ENCODE results near the gene ASTN1.
"Not testable (repeated sequence)": the region's sequence is repeated elsewhere in the genome, so short reads cannot be mapped to it uniquely, and the experiment has no call there.

Gene ASTN1

DNA sequence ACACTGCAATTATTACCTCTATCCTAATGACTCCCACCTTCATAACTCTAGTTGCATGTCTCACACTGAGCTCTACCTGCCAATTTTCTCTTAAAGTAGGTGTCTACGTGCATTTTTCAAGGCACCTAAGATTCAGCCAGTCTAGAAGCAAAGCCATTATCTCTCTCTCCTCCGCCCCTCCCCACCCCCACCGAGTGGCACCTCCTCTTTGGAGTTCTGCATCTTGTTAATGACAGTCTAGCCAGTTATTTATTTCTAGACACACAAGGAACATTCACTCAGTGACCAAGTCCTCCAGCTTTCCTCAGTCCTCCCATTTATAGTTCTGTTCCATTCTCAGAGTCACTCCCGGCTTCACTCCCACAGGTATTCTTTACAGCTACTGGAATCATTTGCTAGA lies 47.6 kb downstream of the ASTN1 start:
- no peak overlapping the region for H3K4me3 ChIP-seq (ENCODE audit: low read depth, low read length)

DNA sequence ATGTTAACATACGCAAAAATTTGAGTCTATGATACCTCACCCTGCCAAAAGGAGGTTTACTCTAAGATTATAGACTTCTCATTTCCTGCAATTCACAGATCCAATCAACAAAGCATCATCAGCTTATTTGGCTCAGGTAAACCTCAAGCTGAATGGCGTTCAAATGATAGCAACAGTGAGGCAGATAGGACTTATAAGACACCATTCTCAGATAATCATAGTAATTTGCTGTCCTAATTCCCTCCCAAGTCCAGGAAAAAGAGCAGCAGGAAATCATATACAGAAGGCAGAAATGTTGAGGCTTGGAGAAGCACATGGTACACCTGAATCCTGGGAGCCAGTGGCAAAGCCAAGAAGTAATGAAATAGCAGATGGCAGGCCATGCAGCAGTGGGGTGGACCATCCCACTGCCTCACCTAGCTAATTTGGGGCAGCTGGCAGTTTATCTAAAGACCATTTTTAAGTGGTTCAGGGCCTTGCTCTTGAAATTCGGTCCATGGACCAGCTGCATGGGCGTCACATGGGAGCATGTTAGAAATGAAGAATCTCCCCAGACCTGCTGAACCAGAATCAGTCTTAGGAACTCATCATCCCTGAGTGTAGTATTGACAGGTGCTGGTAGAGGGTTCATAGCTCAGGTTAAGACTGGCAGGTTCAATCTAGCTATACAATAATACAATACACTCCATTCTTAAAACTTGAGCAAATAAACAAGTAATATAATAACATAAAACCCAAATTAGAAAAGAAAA lies 57.7 kb downstream of the ASTN1 start:
- no peak overlapping the region for H3K4me3 ChIP-seq (ENCODE audit: low read depth, low read length)

DNA sequence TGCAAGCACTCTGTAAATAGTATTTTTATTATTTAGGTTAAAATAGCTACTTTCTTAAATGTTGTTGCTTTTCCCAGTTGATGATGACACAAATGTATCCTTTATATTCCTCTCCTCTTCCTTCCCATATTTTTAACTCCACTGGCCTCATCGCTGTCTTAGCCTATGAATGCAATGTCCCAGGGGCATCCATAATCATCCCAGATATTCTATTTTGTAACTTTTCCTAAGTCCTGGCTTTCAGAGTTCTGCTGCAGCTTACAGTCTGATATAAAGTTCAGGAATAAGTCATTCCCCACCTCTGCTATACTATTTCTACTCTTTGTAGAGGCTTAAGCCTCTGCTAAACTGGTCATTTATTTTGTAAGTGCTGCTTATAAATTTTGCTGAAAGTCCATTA lies 58.3 kb downstream of the ASTN1 start:
- no peak overlapping the region for H3K4me3 ChIP-seq (ENCODE audit: low read depth, low read length)

DNA sequence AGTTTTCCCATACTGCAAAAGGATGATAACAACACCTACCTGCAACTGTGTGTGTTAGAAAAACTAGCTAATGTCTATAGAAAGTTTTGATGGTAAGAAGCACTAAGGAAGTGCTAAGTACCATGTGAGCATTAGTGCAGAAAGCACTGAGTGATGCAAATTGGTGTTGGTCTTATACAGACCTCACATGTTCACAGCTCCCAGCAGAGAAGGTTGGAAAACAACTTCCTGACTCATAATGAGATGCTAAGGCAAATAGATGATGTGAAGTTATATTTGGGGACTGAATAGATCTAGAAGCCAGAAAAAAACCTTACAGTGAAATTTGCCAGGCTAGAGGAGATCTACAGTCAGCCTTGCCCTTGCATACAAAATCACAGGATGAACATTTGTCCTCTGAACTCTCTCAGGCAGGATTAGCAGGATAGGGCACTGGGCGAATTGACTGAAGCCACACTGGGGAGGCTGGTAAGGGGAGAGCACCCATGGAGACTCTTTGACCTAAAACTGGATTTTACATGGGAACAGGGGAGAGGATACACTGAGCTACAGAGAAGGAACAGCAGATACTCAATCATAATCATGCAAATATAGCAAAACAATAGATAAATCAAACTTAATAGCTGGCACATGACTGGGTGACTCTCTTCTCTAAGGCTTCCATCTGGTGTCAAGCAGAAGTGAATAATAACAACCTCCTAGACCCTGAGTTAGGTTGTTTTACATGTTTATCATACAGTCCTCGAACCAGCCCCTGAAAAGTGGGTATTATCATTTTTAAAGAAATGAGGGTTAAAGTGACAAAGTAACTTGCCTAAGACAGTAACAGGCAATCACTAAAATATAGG lies 61.3 kb downstream of the ASTN1 start:
- H3K4me3 ChIP-seq (ENCODE audit: low read depth, low read length) = no peak overlapping the region

DNA sequence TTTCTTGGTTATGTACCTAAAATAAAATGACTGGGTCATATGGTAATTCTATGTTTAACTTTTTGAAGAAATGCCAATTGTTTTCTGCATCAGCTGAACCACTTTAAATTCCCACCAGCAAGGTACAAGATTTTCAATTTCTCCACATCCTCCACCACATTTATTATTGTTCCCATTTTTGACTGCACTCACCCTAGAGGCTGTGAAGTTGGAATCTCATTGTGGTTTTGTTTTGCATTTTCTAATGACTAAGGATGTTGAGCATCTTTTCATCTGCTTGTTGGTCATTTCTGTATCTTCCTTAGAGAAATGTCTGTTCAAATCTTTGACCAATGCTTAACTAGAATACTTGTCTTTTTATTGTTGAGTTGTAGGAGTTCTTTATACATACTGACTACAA lies 72.5 kb downstream of the ASTN1 start:
- H3K4me3 ChIP-seq (ENCODE audit: low read depth, low read length) = no peak overlapping the region

DNA sequence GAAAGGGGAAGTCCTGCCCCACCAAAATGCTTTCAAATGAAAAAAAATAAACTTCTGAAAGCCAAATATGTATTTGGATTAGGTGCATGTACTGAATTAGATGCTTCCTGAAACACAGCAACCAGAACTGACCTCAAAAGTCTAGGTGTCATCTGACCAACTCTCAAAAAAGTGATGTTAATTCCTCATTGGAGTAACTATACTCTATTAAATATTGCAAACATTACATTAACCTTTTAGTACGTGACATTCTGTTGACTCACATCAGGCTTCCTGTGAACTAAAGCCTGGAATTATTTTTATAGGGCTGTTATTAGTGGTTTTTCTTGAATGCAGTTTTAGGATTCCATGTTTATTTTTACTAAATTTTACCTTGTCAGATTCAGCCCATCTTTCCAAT lies 73.5 kb downstream of the ASTN1 start:
- no peak overlapping the region for H3K4me3 ChIP-seq (ENCODE audit: low read depth, low read length)

DNA sequence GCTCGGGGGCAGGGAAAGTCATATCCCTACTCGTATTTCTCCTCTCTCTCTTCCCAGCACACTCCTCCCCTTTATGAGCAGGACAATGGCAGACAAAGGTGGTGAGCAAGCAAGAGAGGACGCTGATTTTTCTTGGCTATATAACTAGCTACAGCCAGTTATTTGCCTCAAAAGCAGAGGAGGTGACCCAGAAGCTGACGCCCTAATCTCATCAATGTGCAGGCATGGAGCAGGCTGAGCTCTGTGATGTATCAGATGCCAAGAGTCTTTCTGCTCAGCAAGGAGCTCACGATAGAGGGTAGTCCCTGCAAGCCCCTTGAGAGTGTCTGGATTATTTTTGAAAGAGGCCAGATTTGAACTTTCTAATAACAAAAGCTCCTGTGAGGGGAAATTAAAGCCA lies 75.5 kb downstream of the ASTN1 start:
- no peak overlapping the region for H3K4me3 ChIP-seq (ENCODE audit: low read depth, low read length)

DNA sequence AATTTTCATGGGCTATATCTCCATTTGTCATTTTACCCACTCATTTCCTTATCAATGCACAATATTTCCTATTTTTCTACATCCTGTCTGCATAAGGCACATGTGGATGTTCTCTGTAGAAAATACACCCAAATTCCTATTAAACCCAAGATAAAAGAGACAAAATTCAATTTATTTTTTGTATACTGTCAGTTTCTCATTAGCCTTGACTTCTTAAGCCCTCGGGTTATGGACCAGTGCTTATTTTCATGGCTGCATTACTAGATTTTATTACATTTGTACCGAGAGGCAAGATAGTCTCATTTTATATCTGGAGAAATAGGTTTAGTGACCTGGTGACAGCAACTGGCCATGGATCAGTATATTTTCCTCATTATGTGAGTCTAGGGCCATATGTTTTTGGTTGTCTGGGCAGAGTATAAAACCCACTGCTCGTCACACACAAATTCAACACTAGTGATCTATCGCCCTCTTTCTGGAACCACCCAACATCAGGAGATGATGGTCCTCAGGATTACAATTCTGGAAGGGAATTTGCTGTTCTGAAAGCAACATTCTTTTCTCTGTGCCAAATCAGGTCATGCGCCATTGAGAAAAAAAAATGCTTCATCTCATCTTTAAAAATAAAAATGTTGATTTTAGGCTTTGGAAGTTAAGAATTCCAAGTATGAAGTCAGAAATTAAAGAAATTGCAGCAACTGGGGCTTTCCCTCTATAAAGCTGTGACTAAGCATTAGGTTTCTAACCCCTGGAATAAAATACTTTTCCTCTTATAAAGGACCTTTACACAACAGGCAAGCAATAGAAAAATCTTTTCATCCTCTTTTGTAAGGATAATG lies 81.4 kb downstream of the ASTN1 start:
- H3K4me3 ChIP-seq (ENCODE audit: low read depth, low read length) = no peak overlapping the region

DNA sequence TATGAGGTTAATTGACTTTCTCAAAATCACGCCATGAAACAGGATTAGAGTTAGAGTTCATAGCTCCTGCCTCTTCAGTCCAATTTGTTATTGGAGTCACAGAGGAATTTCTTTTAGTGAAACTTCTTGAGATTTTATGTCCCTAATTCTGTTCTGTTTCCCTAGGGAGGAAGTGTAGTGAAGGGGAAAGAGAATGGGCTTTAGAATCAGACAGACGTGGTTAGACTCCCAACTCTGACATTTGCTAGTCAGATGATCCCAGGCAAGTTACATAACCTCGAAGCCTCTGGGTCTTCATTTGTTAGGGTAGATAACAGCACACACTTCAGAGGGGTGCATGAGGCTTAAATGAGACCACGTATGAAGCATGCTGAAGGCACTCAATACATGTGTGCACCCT lies 83.9 kb downstream of the ASTN1 start:
- no peak overlapping the region for H3K4me3 ChIP-seq (ENCODE audit: low read depth, low read length)

DNA sequence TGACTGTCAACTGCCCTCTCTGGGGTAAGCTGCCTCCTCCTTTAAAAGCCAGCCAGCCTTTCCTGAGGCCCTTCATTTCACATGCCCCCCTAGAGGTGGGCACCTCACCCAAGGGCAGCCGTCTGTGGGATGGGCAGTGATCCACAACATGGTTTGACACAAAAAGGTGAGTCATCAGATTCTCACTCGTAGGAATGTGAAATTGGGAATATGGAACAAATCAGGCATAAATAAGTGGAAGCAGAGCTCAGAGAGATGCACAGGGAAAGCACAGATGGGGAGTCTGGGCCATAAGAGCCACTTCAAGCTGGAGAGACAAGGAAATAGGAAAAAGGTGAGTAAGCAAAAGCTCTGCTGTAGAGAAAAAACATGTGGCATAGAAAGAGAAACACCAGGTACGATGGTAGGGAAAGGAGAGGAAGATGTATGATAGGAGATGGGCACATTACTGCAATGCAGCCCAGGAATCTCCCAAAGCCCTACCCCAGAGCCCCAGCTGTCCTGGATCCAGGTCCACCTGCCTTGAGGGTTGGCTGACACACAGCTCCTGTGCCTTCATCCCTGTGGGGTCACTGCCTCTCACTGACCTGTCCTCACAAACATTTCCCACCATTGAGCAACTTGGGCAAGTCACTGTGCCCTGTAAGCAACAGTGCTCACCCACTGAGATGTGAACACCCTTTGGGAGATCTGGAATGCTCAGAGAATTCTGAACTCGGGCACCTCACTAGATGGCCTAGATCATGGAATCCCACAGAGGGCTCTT lies 86.6 kb downstream of the ASTN1 start:
- no peak overlapping the region for H3K4me3 ChIP-seq (ENCODE audit: low read depth, low read length)

DNA sequence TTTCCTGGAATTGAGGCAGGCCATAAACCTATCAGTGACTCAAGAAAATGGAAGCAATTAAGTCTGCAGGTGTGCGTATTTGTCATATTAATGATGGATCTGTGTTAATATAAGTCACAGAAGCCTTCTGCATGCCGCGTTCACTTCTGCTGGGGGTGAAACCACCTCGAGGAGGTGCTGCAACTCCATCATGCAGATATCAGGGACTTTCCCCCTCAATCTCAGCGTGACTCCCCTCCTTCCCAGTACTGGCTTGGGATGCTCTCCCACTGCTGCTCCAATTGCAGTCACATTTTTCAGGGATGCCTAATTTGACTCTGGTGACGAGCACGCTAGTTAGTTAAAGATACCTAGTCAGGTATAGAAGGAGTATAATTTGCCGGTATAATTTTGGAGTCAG lies 87.5 kb downstream of the ASTN1 start:
- no peak overlapping the region for H3K4me3 ChIP-seq (ENCODE audit: low read depth, low read length)

DNA sequence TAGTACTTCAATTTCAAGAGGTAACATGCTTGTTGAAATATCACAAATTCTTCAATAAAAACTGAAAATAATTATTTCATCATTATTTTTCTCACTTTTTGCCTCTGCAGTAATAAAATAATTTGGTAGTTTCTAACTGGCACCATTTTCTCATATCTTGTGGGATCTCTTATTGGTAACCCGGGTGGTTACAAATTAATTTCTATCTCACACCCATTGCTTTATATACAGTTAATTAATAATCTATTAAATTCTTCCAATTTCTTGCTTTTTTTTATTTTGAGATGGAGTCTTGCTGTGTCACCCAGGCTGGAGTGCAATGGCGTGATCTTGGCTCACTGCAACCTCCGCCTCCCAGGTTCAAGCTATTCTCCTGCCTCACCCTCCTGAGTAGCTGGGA lies 89.7 kb downstream of the ASTN1 start:
- H3K4me3 ChIP-seq (ENCODE audit: low read depth, low read length) = not testable (repeated sequence)

DNA sequence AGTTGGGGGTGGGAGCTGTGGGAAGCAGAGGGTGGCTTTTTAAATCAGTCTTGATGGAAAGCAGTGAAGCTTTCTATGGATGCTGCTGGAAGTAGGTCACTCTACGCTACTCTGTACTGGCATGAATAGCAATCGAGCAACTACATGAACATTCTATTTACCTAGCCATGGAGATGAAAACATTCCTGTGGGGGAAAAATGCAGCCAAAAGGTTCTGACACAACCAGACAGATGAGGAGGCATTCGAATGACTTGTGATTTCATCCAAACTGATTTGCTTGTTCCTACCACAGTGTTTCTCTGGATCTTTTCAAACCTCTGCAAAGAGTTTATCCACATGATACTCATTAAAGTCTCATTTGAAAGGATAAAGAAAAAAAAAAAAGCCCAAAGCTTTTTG lies 95.0 kb downstream of the ASTN1 start:
- no peak overlapping the region for H3K4me3 ChIP-seq (ENCODE audit: low read depth, low read length)

DNA sequence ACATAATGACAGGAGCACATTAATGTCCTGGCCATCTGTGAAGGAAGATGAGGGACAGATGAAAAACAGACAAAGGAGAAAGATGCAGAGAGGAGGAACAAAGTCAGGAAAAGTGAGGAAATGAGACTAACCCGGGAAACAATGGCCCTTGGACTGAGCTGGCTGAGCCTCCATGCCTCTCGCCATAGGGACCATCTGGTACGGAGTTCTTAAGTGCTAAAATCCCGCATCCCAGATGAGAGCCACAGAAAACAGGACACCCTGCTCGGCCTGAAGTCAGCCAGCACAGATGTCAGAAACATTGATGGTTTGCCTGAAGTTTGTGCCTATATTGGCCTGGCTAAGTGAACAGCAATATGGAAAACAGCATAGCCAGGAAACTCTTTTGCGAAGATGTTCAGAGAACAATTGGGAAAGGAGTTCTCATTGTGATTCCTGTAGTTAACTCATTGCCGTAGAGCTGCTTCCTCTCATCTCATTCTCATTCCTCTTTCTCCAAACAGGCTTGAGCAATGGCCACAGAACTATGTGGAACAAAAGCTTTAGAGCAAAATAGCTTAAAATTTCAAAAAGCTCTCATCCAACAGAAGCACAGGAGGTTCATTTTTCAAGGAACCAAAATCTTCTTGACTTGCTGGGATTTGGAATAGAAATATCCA lies 96.6 kb downstream of the ASTN1 start:
- no peak overlapping the region for H3K4me3 ChIP-seq (ENCODE audit: low read depth, low read length)

DNA sequence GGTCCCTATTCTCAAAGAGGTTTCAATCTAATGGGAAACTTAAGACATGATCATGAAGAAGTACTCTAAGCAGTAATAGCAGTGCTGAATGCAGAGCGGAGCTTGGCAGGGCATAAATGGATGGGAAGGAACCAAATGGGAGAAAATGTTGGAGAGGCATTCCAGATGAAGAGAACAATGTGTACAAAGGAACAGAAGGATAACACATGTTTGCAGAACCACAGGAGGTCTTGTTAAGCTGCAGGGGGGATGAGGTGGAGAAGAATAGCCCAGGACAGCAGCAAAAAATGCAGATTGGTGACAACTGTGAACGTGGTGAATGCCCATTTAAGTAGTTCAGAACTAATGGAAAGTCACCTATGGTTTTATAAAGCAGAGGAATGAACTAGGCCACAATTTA lies 99.1 kb downstream of the ASTN1 start:
- no peak overlapping the region for H3K4me3 ChIP-seq (ENCODE audit: low read depth, low read length)

DNA sequence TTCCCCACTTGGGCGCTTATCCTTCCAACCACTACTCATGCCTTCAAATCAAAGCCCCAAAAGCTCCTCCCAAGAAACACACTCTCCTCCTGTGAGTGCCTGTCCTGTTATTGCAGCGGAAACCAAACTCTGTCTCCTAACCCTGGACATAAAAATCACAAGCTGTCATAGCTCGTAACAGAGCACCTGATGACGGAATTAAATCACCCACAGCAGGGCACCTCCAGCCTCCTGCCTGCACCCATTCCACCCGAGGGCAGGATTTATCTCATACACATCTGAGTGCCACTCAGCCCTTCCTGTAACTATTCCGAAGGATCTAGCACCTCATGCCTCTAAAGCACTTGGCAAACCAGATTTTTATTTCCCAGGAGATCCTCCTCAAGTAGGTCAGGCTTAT lies 100.9 kb downstream of the ASTN1 start:
- H3K4me3 ChIP-seq (ENCODE audit: low read depth, low read length) = no peak overlapping the region

DNA sequence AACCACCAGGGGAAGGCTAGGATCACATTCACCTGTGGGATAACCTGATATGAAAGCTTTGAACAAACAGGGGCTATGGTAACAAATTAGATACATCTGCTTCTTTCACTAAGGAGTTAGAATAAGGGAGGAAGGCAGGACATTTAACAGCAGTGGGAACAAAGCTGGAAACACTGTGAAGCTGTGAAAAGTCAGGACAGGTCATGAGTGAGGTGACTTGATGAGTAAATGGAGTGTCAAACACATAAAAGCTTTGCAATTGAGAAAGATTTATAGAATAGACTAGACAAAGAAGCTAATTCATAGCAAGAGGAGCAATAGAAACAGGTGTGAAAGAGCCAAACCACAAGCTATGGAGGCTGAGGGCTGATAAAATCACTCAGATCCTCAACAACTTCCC lies 110.0 kb downstream of the ASTN1 start:
- no peak overlapping the region for H3K4me3 ChIP-seq (ENCODE audit: low read depth, low read length)

DNA sequence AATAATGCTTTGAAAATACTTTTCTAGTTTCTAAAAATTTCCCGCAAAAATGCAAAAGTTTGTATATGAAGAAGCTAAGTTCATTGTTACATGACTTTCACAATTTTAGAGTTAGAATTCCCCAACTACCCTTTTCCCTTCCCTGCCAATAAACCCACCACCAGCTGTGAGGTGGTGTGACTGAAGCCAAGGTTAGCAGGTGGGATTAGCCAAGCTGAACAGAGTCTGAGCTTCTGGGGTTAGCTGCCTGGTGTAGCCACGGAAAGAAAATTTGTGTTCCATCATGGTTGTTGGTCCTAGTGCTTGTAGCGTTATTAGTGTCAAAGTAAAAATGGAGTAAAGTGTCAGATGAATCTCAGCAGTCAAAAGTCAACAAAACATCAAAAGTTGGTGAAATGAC lies 110.9 kb downstream of the ASTN1 start:
- H3K4me3 ChIP-seq (ENCODE audit: low read depth, low read length) = no peak overlapping the region

DNA sequence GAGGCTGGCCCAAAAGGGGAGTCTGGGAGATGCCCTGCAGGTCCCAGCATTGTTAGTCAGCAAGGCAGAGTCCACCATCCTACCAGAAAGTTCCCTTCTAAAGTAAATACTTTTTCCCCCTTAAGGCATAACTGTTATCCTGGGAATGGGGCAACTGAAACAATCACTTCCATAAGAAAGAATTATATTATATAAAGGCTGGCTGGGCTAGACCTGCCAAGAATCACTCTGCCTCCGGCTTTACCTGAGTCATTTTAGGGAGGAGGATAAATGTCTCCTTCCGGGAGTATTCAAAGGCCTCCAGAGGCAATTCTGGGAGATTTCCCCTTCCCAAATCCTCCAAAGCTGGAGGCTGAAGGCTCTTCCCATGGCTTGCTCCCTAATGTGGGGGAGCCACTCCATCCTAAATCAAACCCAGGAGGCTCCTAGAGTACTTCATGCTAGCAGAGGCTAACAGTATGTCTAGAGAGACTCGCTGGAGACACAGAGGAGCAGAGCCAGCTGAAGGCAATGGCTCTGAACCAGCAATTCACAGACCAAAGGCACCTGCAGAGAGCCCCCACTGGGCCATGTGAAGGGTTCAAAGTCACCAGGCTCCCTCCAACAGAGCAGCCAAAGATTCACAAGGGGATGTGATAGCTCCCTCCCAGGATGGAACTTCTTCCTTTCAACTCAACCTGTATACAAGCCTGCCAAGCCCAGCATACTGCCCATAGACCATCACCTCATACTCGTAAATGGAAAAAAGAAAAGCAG lies 116.0 kb downstream of the ASTN1 start:
- no peak overlapping the region for H3K4me3 ChIP-seq (ENCODE audit: low read depth, low read length)

DNA sequence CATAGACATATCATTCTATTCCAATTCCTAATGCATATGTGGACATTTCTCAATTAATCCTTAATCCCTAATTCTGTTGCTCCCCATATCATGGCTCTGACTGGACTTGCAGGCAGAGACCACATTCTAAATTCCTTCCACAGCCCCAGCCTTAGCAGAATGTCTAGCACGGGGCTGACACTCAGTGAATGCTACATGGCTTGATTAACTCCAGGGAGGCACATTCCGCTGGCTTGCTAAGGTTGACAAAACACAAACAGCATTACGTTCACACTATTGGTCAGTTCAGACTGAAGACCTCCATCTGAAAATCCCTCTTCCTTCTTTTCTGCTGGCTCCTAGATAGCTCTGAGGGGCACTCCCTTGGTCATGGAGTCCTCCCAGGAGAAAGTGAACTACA lies 119.4 kb downstream of the ASTN1 start:
- no peak overlapping the region for H3K4me3 ChIP-seq (ENCODE audit: low read depth, low read length)
